ENCODE results near the gene CHDH.
A peak's percentile ranks its signal among the peaks of the same experiment; 100 is the strongest.

CHDH gene

DNA sequence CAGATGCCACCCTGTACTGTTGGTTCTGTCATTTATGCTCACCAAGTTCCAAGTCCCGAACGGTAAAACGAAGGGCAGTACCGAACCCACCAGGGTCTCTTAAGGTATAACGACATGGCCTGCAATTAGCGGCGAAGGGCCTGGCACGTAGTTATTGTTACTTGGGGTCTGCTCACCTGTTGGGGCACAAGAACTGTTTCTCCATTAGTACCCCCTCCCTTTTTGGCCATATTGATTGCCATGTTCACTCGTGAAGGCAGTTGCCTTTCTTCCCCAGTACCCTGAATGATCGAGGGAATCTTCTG is 584 bp upstream of the CHDH start:
- DNase-seq = no peak

DNA sequence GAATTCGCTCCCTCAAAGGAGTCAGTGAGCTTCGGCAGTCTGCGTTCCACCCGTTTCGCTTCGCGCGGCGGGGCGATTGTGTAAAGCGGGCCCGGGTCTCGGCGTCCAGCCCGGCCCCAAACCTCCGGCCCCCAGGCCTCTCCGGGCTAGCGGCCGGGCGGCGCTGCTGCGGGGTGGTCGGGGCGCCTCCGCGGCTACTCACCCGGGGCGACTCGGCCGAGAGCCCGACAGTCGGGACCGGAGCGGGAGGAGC is 412 bp downstream of the CHDH start:
- DNase-seq = no peak

DNA sequence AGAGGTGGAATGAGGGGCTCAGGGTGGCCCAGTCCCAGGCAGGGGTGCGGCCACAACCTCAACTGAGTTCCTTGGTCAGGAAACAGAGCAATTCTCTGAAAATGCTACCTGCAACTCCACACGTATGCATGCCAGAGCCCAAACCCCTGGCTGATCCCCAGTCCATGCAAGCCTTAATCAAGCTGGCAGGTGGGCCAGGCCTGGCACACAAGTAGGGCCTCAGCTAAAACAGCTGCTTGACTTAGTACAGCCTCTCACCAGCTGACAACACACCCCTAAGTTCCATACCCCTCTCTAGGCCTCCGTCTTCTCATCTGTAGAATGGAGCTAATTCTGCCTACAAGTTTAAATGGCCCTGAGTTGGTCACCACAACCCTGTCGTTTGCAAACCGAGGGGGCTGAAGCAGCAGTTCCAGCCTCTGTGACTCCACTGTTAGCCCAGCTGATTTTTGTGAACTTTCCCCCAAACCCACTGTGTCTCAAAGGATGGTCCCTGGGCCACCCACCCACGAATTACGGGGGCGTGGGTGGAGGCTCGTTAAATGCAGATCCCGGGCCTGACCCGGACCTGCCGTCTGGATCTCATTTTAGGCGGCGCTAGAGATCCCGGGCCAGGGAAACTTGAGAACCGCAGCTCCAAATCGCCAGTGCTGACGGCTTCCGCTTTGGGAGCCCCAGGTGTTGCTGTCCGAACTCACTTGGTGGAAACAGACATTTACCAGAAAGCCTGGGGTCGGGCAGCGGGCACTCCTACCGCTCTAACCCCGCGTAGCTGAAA is 927 bp downstream of the CHDH start:
- no peak for DNase-seq

DNA sequence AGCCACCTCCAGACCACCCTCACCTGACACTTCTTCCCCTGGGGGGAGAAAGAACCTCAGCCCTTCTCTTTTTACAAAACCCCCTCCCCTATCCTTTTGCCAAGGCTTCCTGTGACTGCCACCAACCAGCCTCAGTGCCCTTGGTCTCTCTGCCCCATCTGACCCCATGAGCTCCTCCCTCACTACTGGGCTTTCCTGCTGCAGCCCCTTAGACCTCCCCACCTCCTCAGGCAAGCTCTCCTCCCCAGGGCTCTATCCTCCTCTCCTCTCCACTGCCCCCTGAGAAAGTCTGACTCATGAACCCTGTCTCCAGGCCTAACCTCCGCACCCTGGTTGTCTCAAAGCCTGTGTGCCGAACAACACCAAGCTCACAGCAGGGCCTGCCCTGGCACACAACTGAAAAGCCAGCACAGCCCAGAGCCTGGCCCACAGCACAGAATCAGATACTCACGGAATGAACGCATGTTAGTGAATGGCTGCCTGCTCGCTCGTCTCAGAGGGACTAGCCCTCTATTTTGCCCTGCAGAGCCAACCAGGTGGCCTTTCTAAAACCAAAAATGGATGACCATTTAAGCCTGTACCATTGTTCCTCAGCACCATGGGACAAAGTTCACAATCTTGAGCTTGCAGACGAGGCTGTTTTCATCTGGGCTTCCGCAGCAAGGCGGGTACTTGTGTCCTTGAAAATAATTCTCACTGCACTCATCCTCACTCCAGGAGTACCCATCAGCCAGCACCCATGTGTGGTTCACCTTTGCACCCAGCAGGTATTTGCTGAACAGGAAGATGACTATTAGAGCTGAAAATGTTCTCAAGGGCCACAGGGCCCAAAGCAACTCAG is 1.7 kb downstream of the CHDH start:
- DNase-seq = no peak

DNA sequence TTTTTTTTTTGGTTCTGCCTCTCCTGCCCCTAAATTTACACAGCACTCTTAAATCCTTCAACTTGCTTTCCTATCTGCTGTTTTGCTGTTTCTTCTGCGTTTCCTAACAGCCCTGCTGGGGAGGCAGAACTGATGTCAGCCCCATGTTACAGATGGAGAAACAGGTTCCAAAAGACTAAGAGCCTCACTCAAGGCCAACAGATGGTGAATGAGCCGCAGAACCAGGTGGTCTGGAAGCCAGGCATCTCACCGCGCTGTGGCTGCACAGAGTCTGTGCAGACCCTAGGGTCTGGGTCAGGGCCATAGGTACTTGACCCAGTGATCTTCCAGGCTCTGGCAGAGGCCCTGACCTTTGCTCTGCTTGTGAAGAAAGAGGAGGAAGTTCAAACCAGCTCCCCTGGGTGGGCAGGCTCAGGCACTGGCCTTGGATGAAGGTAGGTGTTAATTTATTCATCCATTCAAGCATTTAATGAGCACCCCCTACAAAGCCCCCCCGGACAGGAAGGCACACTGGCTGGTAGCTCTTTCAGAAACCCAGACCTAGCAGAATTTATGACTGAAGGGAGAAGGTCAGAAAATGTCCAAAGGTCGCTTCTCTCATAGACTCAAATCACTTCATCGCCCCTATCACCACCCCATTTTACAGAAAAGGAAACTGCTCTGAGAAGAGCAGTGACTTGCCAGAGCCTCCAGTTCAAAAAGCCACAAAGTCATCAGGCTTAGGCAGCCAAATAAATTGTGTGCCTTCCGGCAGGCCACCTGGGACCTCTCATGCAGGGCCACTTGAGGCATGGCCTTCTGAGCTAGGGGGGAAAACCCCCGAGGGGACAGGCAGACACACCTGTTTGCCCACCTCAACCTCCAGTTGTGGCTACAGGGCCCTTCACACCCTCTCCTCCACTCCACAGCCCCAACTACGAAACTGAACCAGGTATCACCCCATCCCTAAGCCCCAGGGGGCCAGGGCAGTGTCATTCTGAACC is 2.7 kb downstream of the CHDH start:
- DNase-seq = no peak

- DNase-seq = peak; percentile 44
These were observed 3.6 kb downstream of the CHDH start for GRCh38 chr3:53842436-53843194.

- DNase-seq = peak; percentile 75
These were observed 4.9 kb downstream of the CHDH start for GRCh38 chr3:53841296-53841695.

- DNase-seq = no peak
These were observed 8.9 kb downstream of the CHDH start for GRCh38 chr3:53837331-53837730.

DNA sequence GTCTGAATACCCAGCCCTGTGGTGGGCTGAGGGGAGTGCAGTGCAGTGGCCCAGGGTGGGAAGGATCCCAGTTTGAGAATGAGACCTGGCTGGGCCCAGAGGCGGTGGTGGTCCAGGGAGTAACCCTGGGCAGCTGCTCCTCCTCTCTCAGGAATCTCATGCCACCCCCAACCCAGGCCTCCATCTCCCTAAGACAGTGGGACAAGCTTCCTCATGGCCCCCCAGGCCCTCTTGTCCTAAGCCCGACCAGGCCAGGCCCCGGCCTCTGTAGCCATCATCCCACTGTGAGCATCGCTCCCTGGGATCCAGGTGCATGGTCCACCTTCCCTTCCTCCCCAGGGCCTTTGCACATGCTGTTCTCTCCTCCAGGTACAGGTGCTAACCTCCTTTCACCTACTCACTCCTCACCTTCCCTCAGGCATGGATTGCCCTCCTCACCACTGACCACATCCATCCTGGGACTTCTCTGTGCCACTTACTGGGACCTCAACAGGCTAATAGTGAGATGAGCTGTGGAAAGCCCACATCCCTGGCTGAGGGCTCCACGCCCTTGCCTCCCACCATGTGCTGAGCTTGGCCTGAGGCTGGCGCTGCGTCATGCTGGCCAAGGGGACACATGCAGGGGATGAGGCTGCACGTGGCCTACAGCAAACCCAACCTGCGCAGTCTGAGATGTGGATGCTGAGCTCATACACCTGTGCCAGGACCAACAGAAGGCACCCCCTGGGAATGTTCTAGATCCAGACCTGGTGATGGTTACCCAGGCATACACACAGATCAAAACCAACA is 9.9 kb downstream of the CHDH start:
- DNase-seq = no peak

GRCh38 chr3:53835257-53835656 is 11.0 kb downstream of the CHDH start:
- DNase-seq = no peak

DNA sequence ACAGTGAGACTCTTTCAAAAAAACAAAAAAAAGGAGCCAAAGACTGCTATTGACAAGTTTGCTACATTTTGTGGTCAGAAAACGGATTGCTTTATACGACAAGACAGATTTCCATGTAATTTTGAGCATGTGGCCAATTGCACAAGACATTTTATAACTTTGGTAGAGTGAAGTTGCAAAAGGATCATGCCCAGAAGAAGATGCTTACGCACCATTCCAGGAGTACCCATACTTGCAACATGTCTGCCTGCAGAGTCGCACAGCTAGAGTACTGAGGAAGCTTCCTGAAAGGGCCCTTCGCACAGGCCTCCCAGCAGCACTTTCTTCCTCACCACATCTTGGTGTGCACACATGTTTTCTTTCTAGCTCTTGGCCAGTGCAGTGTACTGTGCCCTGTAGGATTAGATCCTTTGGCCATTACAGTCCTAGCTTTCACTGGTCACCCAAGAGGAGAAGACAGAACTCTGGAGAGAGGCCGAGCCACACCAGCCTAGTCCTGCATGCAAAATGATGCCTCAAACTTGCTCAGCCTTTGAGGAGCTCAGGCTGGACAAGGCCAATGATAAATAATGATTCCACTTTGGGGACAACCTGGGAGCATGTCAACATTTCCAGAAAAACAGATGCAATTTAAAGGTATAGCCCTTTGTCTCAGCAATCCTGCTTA is 11.7 kb downstream of the CHDH start:
- DNase-seq = no peak

DNA sequence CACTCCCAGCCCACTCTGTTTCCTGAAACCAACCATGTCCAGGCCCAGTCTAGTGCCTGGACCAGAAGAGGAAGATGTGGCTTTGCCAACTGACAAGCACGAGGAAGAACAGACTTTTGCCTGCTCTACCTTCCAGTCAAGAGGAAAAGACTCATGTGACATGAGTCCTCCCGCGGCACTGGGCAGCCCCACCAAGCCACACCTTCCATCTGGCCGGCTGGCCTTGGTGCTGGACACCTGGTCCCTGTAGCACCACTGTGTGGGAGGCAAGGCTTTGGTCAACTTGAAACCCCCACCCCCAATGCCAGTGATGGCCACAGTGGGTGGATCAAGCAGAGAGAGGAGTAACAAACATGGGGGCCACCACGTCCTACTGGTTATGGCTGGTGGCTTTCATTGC is 12.5 kb downstream of the CHDH start:
- no peak for DNase-seq

- DNase-seq = no peak
These were observed 13.1 kb downstream of the CHDH start for GRCh38 chr3:53833053-53833645.

- no peak for DNase-seq
These were observed 15.3 kb downstream of the CHDH start for GRCh38 chr3:53830944-53831343.

DNA sequence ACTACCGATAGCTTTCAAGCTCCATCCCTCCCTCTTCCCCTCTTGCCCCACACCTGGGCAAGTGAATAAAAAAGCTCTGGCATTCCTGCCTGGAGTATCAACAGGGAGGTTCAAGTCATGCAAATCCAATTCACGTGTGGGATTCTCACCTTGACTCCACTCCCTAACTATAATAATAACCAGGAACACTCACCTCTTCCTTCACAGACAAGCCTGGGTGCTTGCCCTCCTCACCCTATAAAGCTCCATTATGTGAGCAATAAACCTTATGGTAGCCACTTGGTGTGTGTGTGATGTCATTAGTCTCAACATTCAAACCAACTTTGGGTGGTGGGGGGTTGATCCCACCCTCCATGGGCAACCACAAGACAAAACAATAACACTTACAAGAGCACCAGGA is 16.6 kb downstream of the CHDH start:
- no peak for DNase-seq

GRCh38 chr3:53828581-53828980 is 17.6 kb downstream of the CHDH start:
- DNase-seq = no peak

- DNase-seq = no peak
These were observed 20.2 kb downstream of the CHDH start for GRCh38 chr3:53826048-53826447.

- no peak for DNase-seq
These were observed 21.4 kb downstream of the CHDH start for GRCh38 chr3:53824795-53825194.

DNA sequence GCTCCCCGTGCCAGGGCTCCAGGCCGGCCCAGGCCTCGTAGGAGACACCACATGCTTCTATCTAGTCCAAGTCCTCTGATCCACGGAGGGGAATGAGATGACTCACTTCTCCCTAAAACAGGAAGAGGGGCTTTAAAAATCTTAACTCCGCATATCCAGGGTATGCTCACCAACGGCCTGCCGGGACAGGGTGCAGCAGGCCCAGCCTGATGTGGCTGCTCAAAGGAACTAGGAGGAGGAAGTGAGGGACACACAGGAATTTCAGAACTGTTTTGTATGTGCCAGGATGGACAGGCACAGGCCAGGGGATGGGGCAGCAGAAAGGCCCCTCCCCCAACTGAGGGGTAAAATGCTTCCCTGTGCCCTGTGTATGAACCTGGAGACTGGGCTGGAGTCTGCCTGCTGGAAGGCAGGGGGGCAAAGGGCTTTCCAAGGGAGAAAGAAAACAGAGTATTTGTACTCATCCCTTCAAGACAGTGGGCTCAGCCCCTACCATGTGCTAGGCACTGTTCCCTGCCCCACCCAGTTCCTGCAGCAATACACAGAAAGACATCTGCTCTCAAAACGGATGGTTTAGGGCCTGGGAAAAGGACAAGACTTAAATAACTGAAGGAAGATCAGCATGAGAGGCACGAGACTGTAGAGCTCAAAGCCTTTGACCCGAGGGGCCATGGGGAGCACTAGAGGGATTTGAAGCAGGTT is 22.1 kb downstream of the CHDH start:
- no peak for DNase-seq
